ENCODE data around the gene CDX2.
"Not testable (repeated sequence)": the region's sequence is repeated elsewhere in the genome, so short reads cannot be mapped to it uniquely, and the experiment has no call there.

Gene CDX2, protein sequence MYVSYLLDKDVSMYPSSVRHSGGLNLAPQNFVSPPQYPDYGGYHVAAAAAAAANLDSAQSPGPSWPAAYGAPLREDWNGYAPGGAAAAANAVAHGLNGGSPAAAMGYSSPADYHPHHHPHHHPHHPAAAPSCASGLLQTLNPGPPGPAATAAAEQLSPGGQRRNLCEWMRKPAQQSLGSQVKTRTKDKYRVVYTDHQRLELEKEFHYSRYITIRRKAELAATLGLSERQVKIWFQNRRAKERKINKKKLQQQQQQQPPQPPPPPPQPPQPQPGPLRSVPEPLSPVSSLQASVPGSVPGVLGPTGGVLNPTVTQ

DNA sequence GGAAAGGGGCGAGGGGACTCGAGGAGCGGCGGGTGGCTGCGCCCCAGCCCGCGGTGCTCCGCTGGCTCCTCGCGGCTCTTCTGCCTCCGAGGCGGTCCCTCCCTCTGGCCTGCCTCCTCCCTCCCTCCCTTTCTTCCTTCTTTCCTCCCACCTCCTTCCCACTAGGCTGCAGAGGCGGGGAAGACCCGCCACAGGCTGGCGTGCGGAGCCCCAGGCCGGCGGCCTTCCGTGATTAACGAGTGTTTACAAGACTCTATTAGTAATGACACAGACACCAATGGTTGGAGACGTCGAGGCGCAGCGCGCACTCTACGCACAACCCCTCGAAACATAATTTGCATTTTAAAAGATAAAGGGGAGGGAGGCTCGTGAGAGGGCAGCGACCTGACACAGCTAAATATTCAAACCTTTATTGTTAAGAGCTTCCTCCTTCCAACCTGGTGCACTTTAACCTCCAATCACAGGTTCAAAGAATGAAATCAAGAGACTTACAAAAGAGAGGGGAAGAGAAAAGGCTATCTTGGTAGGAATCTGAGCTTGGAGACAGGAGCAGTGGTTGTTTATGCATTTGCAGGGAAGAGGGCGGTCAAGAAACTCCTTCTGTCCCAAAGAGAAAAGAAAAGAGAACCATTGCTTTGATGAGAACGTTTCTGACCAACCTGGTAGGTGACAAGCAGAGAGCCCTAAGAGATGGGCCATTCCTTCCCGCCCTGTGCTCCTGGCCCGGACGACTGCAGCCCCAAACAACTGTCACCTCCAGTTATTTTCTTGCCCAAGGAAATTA, at the start of gene CDX2:
Gene CDX2 (minus strand): TSS at position 234 of the 784 bp plus-strand sequence. CDS start 309 bp downstream, outside the sequence.
- TF ChIP-seq ZFX (IDR thresholded peaks at IDR 0.05) (no peak), CTCF (conservative IDR thresholded peaks at IDR 0.05) (no peak)
- H3K27ac ChIP-seq, result no peak within 1 kb of the TSS

DNA sequence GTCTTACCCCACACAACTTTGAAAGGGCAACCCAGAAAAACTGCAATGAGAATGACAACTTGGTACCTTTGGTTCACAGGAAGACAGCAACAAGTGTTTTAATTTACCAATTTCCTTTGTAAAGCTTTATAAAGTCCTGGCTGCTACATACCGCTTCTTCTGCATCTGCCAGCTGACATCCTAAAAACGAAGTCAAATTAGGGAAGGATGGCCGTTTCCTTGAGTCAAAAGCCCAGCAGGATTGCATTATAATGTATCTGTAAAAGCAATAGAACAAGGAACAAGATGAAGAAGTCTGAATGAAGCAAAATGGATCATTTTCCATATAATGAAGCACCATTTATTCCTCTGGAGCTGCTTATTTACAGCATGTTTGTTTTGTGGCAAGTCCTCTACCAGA, 45.2 kb upstream of the CDX2 start:
- no peak overlapping the region for H3K27ac ChIP-seq
- TF ChIP-seq ZFX (IDR thresholded peaks at IDR 0.05) (no peak), CTCF (conservative IDR thresholded peaks at IDR 0.05) (no peak)

DNA sequence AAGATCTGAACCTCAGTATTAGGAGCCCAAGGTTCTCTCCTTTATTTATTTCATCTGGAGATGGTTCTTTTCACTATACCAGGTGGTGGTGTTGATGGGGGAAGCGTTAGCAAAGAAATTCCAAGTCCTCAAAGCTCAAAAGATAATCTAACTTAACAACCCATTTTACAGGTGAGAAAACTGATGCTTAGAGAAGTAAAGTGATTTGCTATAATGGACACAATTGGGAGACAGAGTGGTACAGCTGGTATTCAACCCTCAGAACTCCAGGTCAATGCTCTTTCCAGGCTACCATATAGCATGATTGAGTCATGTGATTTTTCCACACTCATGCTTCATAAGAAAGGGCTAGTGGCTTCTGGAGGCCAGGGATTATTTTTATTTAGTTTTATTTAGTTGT, 44.4 kb upstream of the CDX2 start:
- no peak for TF ChIP-seq ZFX (IDR thresholded peaks at IDR 0.05)
- no peak for TF ChIP-seq CTCF (conservative IDR thresholded peaks at IDR 0.05)
- no peak overlapping the region for H3K27ac ChIP-seq

GRCh38 chr13:28012896-28013295, 43.8 kb upstream of the CDX2 start:
- H3K27ac ChIP-seq, result no peak overlapping the region
- TF ChIP-seq ZFX (IDR thresholded peaks at IDR 0.05) (no peak), CTCF (conservative IDR thresholded peaks at IDR 0.05) (no peak)

DNA sequence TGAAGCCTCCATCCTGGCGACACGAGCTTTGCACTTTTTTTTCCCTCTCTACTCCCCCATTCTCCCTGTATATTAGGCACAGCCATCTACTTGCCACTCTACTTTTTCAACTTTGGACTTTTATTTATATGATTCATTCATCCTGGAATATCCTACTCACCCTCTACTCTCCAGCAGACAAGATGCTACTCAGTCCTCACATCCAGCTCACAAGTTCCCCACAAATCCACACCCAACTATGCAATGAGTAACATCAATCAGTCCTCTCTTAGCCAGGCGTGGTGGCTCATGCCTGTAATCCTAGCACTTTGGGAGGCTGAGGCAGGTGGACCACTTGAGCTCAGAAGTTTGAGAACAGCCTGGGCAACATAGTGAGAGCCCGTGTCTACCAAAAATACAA, 43.3 kb upstream of the CDX2 start:
- H3K27ac ChIP-seq, result no peak overlapping the region
- TF ChIP-seq ZFX (IDR thresholded peaks at IDR 0.05) (no peak), CTCF (conservative IDR thresholded peaks at IDR 0.05) (no peak)

DNA sequence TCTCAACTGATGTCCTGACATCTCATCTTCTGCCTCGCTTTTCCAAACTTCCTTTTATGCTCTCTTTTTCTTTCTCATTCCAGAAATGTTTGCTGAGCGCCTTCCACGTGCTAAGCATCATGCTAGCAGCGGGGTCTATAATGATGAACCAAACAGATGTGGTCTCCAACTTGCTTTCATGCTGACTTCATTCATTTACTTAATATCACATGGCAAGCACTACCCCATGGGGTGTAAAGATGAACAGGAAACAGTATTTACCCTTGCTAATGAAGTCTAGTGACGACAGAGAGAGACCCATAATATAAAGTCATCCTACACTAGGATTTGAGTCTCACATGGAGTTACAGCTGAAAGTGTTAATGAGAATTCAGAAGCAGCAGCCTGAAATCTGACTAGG, 40.9 kb upstream of the CDX2 start:
- H3K27ac ChIP-seq, result no peak overlapping the region
- TF ChIP-seq CTCF (conservative IDR thresholded peaks at IDR 0.05) (no peak), ZFX (IDR thresholded peaks at IDR 0.05) (no peak)

- not testable (repeated sequence) for H3K27ac ChIP-seq
These were observed 35.9 kb upstream of the CDX2 start for GRCh38 chr13:28005016-28005415.
